ENCODE measurements around the gene EPS8L2. TPM values are rescaled to one million over a fixed set of nuclear protein-coding genes. Genes with fewer than 3 reads are reported as not detected.
"Not testable (repeated sequence)": the region's sequence is repeated elsewhere in the genome, so short reads cannot be mapped to it uniquely, and the experiment has no call there.

EPS8L2 gene
- total RNA-seq, 2 donors from 2014 or later, result 11.4 to 15.7 TPM

DNA sequence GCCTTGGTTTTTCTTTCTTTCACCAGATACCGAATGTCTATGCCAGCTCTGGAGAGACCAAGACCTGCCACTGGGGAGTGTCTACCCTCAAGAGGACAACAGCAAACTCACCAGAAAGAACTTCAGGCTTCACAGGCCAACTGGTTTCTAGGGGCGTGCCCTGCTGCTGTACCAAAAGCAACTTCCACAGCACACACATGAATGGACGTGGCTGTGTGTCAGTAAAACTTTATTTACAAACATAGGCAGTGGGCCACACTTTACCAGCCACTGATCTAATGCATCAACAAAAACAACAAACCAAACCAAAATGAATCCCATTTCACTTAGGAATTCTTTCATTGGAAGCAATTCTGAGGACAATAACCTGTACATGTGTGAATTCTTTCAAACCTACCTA, 27.7 kb upstream of the EPS8L2 start:
- Mint-ChIP-seq H3K36me3 (ENCODE audit: insufficient read depth in 2 of 2) (peaks cover 4 to 30% of the 10 kb centered on the region in 2 donors), H3K27ac (no peak overlapping the region), H3K4me3 (no peak overlapping the region), H3K27me3 (ENCODE audit: low read depth) (no peaks in the 10 kb centered on the region), H3K4me1 (ENCODE audit: low read depth) (no peaks in the 10 kb centered on the region), H3K9me3 (no peaks in the 10 kb centered on the region)
- DNase-seq, result no peak
- no peak for ATAC-seq (replicated peaks in 1 of 2)

GRCh38 chr11:679271-680207, 26.5 kb upstream of the EPS8L2 start:
- ATAC-seq (replicated peaks in 1 of 2), result no peak
- peaks cover 8 to 38% of the 10 kb centered on the region in 2 donors for H3K36me3 Mint-ChIP-seq (ENCODE audit: insufficient read depth in 2 of 2)
- H3K27ac Mint-ChIP-seq, result no peak overlapping the region
- no peaks in the 10 kb centered on the region for H3K4me1 Mint-ChIP-seq (ENCODE audit: low read depth)
- no peaks in the 10 kb centered on the region for H3K9me3 Mint-ChIP-seq
- DNase-seq, result no peak
- H3K27me3 Mint-ChIP-seq (ENCODE audit: low read depth), result no peaks in the 10 kb centered on the region
- no peak overlapping the region for H3K4me3 Mint-ChIP-seq

- H3K4me3 Mint-ChIP-seq, result no peak overlapping the region
- ATAC-seq (replicated peaks in 1 of 2) (no peak), DNase-seq (no peak)
- no peak overlapping the region for H3K27ac Mint-ChIP-seq
- H3K9me3 Mint-ChIP-seq, result no peaks in the 10 kb centered on the region
- H3K27me3 Mint-ChIP-seq (ENCODE audit: low read depth), result no peaks in the 10 kb centered on the region
- H3K36me3 Mint-ChIP-seq (ENCODE audit: insufficient read depth in 2 of 2), result peaks cover 8 to 40% of the 10 kb centered on the region in 2 donors
- H3K4me1 Mint-ChIP-seq (ENCODE audit: low read depth), result no peaks in the 10 kb centered on the region
Measured at GRCh38 chr11:680476-680875, 25.6 kb upstream of the EPS8L2 start.

DNA sequence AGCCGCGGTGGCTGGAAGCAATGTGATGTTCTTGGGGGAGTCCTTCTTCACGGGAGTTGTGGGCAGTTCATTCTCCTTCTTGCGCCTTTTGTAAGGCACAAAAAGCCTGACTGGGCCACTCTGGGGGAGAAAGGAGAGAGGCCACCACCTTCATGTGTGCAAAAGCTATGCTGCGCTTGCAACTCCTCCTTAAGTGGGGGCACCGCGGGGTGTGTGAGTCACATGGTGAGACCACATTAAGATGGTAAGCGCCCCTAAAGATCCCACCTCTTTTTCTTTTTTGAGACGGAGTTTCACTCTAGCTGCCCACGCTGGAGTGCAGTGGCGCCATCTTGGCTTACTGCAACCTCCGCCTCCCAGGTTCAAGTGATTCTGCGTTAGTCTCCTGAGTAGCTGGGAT, 25.1 kb upstream of the EPS8L2 start:
- Mint-ChIP-seq H3K27ac (no peak overlapping the region), H3K4me3 (no peak overlapping the region), H3K27me3 (ENCODE audit: low read depth) (no peaks in the 10 kb centered on the region), H3K9me3 (no peaks in the 10 kb centered on the region), H3K36me3 (ENCODE audit: insufficient read depth in 2 of 2) (peaks cover 8 to 40% of the 10 kb centered on the region in 2 donors), H3K4me1 (ENCODE audit: low read depth) (no peaks in the 10 kb centered on the region)
- peak in 1 of 2 donors; percentile 53 for DNase-seq
- ATAC-seq (replicated peaks in 1 of 2), result peak; percentile 58 to 85

DNA sequence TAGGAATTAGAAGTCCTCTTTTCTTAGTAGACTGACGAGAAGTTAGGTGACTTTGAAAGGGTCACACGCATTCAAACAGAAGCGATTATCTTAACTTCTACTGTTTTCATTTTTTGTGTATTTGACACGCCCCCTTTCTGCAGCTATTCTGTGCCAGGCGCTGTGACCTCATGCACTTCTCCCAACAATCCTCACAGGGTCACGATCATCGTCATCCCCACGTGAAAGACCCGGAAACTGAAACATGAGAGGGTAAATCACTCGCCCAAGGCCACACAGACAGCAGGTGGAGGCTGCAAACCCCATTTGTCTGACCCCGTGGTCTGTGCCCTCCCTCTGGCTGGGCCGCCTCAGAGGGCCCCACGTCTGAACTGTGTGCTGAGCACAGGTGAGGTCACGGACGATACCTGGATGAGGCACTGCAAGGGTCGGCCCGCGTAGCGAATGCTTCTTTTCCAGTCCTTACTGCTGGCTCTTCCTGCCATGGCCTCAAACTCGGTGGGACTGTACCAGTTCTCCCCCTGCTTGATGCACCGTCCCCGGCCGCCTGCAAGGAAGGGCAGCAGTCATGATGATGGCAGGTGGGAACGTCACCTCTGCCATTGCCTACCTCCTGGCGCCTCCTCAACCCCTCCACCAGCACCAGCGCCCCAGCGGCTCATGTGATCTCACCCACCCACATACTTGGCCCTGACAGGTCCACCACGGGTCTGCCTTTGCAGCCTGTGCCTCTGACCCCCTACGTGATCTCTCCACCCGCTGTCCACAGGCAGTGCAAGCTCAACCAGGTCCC, 19.4 kb upstream of the EPS8L2 start:
- H3K36me3 Mint-ChIP-seq (ENCODE audit: insufficient read depth in 2 of 2), result peaks cover 8 to 46% of the 10 kb centered on the region in 2 donors
- H3K27me3 Mint-ChIP-seq (ENCODE audit: low read depth), result no peaks in the 10 kb centered on the region
- peaks cover 24% of the 10 kb centered on the region for H3K4me1 Mint-ChIP-seq (ENCODE audit: low read depth)
- no peak overlapping the region for H3K4me3 Mint-ChIP-seq
- no peak overlapping the region for H3K27ac Mint-ChIP-seq
- ATAC-seq (replicated peaks in 1 of 2), result no peak
- H3K9me3 Mint-ChIP-seq, result no peaks in the 10 kb centered on the region
- DNase-seq, result no peak

DNA sequence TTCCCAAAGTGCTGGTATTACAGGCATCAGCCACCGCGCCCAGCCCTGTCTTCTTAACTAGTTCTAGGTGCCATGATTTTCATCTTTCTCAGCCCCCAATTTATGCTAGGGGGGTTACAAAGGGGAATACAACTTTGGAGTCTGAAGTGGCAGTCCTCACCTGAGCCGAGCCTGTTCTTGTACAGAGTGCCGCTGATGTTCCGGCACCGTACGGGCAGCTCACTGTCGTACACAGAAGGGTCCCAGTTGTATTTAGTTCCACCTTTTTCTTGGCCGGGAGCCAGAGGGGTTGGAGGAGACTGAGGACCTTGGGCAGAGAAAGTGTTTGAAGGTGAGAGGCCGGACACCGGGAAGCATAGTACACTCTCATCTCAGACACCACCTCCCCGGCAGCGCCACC, 18.3 kb upstream of the EPS8L2 start:
- no peak for DNase-seq
- Mint-ChIP-seq H3K4me3 (no peak overlapping the region), H3K27me3 (ENCODE audit: low read depth) (no peaks in the 10 kb centered on the region), H3K4me1 (ENCODE audit: low read depth) (peaks cover 35% of the 10 kb centered on the region), H3K9me3 (no peaks in the 10 kb centered on the region), H3K27ac (no peak overlapping the region), H3K36me3 (ENCODE audit: insufficient read depth in 2 of 2) (peaks cover 4 to 36% of the 10 kb centered on the region in 2 donors)
- no peak for ATAC-seq (replicated peaks in 1 of 2)

- no peak for ATAC-seq (replicated peaks in 1 of 2)
- H3K4me3 Mint-ChIP-seq, result no peak overlapping the region
- no peaks in the 10 kb centered on the region for H3K27me3 Mint-ChIP-seq (ENCODE audit: low read depth)
- no peak for DNase-seq
- peaks cover 44% of the 10 kb centered on the region for H3K4me1 Mint-ChIP-seq (ENCODE audit: low read depth)
- no peak overlapping the region for H3K27ac Mint-ChIP-seq
- no peaks in the 10 kb centered on the region for H3K9me3 Mint-ChIP-seq
- H3K36me3 Mint-ChIP-seq (ENCODE audit: insufficient read depth in 2 of 2), result peaks cover 2 to 35% of the 10 kb centered on the region in 2 donors
Measured at GRCh38 chr11:688681-689080, 17.4 kb upstream of the EPS8L2 start.

DNA sequence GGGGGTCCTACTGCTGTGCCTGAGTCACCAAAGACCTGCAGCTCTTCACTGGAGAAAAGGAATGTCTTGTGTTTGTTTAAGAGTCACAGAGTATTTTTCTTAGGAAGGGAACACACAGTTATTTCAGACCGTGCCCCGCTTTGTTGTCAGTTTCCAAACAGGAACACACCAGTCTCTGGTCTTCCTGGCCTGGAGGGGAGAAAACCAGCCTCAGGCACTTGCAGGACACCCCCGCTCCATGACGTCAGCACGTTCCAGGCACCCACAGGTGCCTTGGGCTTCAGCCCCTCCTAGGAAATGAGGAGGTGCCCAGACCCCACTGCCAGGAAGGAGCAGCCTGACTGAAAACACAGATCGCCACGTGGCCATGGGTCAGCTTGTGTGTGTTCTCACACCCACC, 16.4 kb upstream of the EPS8L2 start:
- Mint-ChIP-seq H3K9me3 (no peaks in the 10 kb centered on the region), H3K27ac (no peak overlapping the region), H3K4me3 (no peak overlapping the region), H3K27me3 (ENCODE audit: low read depth) (no peaks in the 10 kb centered on the region), H3K36me3 (ENCODE audit: insufficient read depth in 2 of 2) (peaks cover 0 to 26% of the 10 kb centered on the region in 2 donors), H3K4me1 (ENCODE audit: low read depth) (peaks cover 49% of the 10 kb centered on the region)
- DNase-seq (no peak), ATAC-seq (replicated peaks in 1 of 2) (no peak)

- not testable (repeated sequence) for H3K27me3 Mint-ChIP-seq (ENCODE audit: low read depth)
Measured at GRCh38 chr11:690244-690643, 15.8 kb upstream of the EPS8L2 start.

GRCh38 chr11:690738-691633, 15.0 kb upstream of the EPS8L2 start:
- ATAC-seq (replicated peaks in 1 of 2), result no peak
- peaks cover 49% of the 10 kb centered on the region for H3K4me1 Mint-ChIP-seq (ENCODE audit: low read depth)
- peaks cover 0 to 24% of the 10 kb centered on the region in 2 donors for H3K36me3 Mint-ChIP-seq (ENCODE audit: insufficient read depth in 2 of 2)
- H3K27me3 Mint-ChIP-seq (ENCODE audit: low read depth), result no peaks in the 10 kb centered on the region
- peak overlapping the region; percentile 84 to 98 for H3K4me3 Mint-ChIP-seq
- DNase-seq, result no peak
- no peak overlapping the region for H3K27ac Mint-ChIP-seq
- H3K9me3 Mint-ChIP-seq, result no peaks in the 10 kb centered on the region

More at GRCh38 chr11:690244-690643, 15.8 kb upstream of the EPS8L2 start:
- H3K9me3 Mint-ChIP-seq; ATAC-seq (replicated peaks in 1 of 2); DNase-seq; H3K27ac Mint-ChIP-seq: not testable (repeated sequence)
- H3K4me3 Mint-ChIP-seq, result peak overlapping the region in 1 of 2 donors; percentile 98
- peaks cover 0 to 24% of the 10 kb centered on the region in 2 donors for H3K36me3 Mint-ChIP-seq (ENCODE audit: insufficient read depth in 2 of 2)
- H3K4me1 Mint-ChIP-seq (ENCODE audit: low read depth), result peaks cover 49% of the 10 kb centered on the region

DNA sequence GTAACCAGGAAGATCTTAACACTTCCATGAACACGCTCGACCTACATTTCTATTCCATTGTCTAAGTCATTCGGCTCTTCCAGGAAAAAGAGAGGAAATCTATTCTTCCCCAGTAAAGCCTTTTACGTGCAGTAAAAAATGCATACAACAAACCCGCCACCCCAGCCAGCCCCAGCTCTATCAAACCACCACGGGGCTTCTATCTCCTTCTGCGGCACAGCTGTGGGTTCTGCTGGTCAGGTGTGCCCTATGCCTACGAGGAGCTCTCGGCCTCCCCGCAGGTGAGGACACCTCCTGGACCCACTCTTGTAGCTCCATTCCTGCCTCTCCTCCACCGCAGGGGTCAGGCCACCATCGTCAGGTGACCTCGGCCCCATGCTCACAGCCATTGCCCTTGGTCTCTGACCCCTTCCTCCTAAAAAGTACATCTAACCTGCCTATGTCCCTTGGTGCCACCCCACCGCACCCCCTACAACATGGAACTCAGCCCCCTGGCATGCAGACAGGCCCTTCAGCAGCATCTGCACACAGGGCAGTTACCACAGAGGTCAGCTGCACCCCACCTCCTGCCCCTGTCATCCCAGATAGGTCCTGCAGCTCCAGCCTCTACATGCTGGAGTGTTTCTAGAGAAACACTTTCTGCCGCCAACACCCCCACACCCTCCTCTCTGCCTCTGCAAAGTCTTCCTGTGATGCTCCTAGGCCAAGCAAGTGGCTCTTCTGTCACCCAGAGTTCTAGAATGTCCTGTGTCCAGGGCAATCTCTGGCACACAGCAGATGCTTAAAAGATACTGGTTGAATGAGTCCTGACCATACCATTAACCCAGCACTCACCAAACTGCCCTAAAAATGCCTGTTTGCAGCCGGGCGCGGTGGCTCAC, 14.1 kb upstream of the EPS8L2 start:
- no peaks in the 10 kb centered on the region for H3K9me3 Mint-ChIP-seq
- no peak overlapping the region for H3K27ac Mint-ChIP-seq
- H3K36me3 Mint-ChIP-seq (ENCODE audit: insufficient read depth in 2 of 2), result peaks cover 0 to 23% of the 10 kb centered on the region in 2 donors
- H3K4me1 Mint-ChIP-seq (ENCODE audit: low read depth), result peaks cover 55% of the 10 kb centered on the region
- no peaks in the 10 kb centered on the region for H3K27me3 Mint-ChIP-seq (ENCODE audit: low read depth)
- peak overlapping the region; percentile 84 to 98 for H3K4me3 Mint-ChIP-seq
- DNase-seq, result no peak
- no peak for ATAC-seq (replicated peaks in 1 of 2)

Measured in activated T-cell treated with anti-CD3 and anti-CD28 coated beads, Interleukin-2, amount 50 U/mL, for 72 hours (primary cell).